Airway epithelial cell (primary cell): ENCODE results near the gene COPS7A. TPM values are rescaled to one million over a fixed set of nuclear protein-coding genes. Genes with fewer than 3 reads are reported as not detected.

ENCODE experiments used
- total RNA-seq: library from RNA; depleted of rRNA; stranded (reverse); fragments of >200 nt; gene quantifications from 2 replicates; pipeline ENCODE4 v1.2.3, GENCODE V29; 2015

Gene COPS7A
- 56.4 and 63.6 TPM in 2 replicates for total RNA-seq

GRCh38 chr12:6723607-6724408 lies at the start of gene COPS7A:
TSS of gene COPS7A (plus strand) at chr12:6724046. CDS start at chr12:6724657, 611 bp downstream.

GRCh38 chr12:6688999-6689882 lies 34.6 kb upstream of the COPS7A start, which contains the start of gene ZNF384:
TSS of gene ZNF384 (minus strand) at chr12:6689375. CDS start at chr12:6679520, 9,855 bp downstream.

DNA sequence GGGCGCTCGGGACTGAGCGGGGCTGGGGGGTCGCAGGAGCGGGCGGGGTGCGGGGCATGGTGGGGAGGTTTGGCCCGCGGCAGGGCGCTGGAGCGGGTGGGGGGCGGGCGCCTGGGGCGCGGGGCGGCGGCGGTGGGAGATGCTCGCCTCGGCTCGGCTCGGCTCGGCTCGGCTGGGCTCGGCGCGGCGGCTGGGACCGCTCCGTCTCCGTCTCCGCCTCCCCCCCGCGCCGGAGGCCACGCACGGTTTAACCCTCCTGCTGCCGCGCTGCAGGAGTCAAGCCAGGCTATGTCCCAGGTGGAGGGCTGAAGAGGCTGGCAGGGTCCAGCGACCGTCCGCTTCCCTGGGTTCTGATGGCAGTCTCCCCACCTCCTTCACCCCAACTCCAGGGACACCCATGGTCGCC lies 23.2 kb upstream of the COPS7A start, which contains the start of gene PIANP:
PIANP (minus strand) TSS at position 170 of the 406 bp plus-strand sequence. CDS start 2,754 bp downstream, outside the sequence.

GRCh38 chr12:6752921-6753771 lies 29.3 kb downstream of the COPS7A start, which contains the start of gene MLF2:
TSS of gene MLF2 (minus strand) at chr12:6753141. CDS start at chr12:6752334, 807 bp downstream.

DNA sequence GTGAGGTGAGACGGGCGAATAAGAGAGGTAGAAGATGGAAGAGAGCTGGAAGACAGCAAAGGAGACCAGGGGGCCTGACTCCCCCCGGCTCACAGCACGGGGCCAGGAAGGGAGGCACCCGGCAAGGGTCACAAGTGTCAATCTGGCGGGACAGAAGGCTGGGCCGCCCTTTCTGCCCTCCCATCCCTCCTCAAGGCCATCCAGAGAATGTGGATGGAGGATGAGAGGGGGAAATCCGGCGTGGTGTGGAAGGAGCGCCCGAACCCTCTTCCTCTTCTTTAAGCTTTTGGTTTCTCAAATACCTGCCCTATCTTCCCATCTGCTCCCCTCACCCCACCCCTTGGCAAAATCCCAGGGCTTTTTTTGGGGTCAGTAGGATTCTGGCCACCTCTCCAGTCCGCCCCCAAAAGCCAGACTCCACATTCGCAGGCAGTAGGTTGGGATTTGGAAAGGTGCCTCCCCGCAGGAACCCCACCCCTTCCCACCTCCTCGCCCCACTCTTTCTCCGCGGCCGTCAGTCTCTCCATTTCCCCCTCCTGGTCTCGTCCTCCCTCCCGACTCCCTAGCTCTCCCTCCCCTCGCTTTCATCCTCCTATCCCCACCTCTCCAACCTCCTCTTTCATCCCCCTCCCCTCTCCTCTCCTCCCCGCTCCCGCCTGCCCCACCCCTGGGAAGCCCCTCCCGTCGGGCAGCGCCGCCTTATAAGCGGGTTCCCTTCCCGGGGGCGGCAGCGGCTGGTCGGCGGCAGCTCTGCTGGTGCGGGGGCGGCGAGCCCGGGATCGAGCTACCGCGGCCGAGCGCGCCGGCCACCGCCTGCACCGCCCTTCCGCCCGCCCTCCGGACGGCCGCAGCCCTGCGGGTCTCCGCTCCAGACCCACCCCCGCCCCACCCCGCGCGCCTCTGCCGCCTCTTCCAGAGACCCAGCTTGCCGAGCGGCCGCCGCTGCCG lies 42.1 kb downstream of the COPS7A start, which contains the start of gene PTMS:
PTMS (plus strand) TSS at position 730 of the 948 bp plus-strand sequence. CDS start 343 bp downstream, outside the sequence.

GRCh38 chr12:6772331-6772695 lies 48.5 kb downstream of the COPS7A start, which contains the start of gene LAG3:
TSS of gene LAG3 (plus strand) at chr12:6772520. CDS start at chr12:6772853, 333 bp downstream.

Other genes with a start within 250 kb of the COPS7A start
- gene MRPL51, start 230.8 kb upstream of the COPS7A start, total RNA-seq = 116 and 153 TPM in 2 replicates
- 87.6 and 120 TPM in 2 replicates for gene NCAPD2, start 229.9 kb upstream of the COPS7A start, total RNA-seq
- gene GAPDH, start 189.5 kb upstream of the COPS7A start, total RNA-seq = 8,018 and 11,435 TPM in 2 replicates
- gene IFFO1, start 168.0 kb upstream of the COPS7A start, total RNA-seq = 1.8 and 3.3 TPM in 2 replicates
- gene NOP2, start 155.8 kb upstream of the COPS7A start, total RNA-seq = 46.7 and 47.1 TPM in 2 replicates
- gene CHD4, start 116.7 kb upstream of the COPS7A start, total RNA-seq = 180 and 243 TPM in 2 replicates
- gene LPAR5, start 88.1 kb upstream of the COPS7A start, total RNA-seq = 16.6 TPM in 2 replicates
- 0.28 TPM in 1 of 2 replicates, not detected in the other for gene ACRBP, start 76.6 kb upstream of the COPS7A start, total RNA-seq
- 19.8 and 24.4 TPM in 2 replicates for gene ING4, start 60.9 kb upstream of the COPS7A start, total RNA-seq
- gene ZNF384, start 34.7 kb upstream of the COPS7A start, total RNA-seq = 15.1 and 21.8 TPM in 2 replicates
- gene PIANP, start 23.2 kb upstream of the COPS7A start, total RNA-seq = not detected in 2 replicates
- 329 and 348 TPM in 2 replicates for gene MLF2, start 29.1 kb downstream of the COPS7A start, total RNA-seq
- gene PTMS, start 42.3 kb downstream of the COPS7A start, total RNA-seq = 166 and 192 TPM in 2 replicates
- gene LAG3, start 48.5 kb downstream of the COPS7A start, total RNA-seq = 0.14 TPM in 1 of 2 replicates, not detected in the other
- 0.21 and 0.23 TPM in 2 replicates for gene CD4, start 65.5 kb downstream of the COPS7A start, total RNA-seq
- 0.09 and 0.21 TPM in 2 replicates for gene GPR162, start 97.8 kb downstream of the COPS7A start, total RNA-seq
- 19.7 and 23.4 TPM in 2 replicates for gene P3H3, start 104.4 kb downstream of the COPS7A start, total RNA-seq
- 0.28 and 0.92 TPM in 2 replicates for gene GNB3, start 116.9 kb downstream of the COPS7A start, total RNA-seq
- gene CDCA3, start 127.2 kb downstream of the COPS7A start, total RNA-seq = 23.6 and 41.0 TPM in 2 replicates
- 72.2 and 82.5 TPM in 2 replicates for gene USP5, start 128.1 kb downstream of the COPS7A start, total RNA-seq
- gene TPI1, start 143.5 kb downstream of the COPS7A start, total RNA-seq = 1,425 and 1,466 TPM in 2 replicates
- gene SPSB2, start 149.3 kb downstream of the COPS7A start, total RNA-seq = 8.6 and 11.8 TPM in 2 replicates
- gene LRRC23, start 180.8 kb downstream of the COPS7A start, total RNA-seq = 5.9 and 8.9 TPM in 2 replicates
- gene ENO2, start 190.5 kb downstream of the COPS7A start, total RNA-seq = 8.0 and 11.1 TPM in 2 replicates
- gene ATN1, start 203.9 kb downstream of the COPS7A start, total RNA-seq = 13.0 and 21.7 TPM in 2 replicates
- gene RNU7-1, start 219.8 kb downstream of the COPS7A start, total RNA-seq = not detected in 2 replicates
- gene C12orf57, start 220.0 kb downstream of the COPS7A start, total RNA-seq = 103 and 166 TPM in 2 replicates
- 17.7 and 21.0 TPM in 2 replicates for gene PTPN6, start 227.3 kb downstream of the COPS7A start, total RNA-seq
- gene PHB2, start 246.6 kb downstream of the COPS7A start, total RNA-seq = 217 and 322 TPM in 2 replicates
- gene EMG1, start 246.9 kb downstream of the COPS7A start, total RNA-seq = 95.7 and 103 TPM in 2 replicates